GM12878 (cell line): Measurements from ENCODE around the gene NAALADL1. TPM values are rescaled to one million over a fixed set of nuclear protein-coding genes. Genes with fewer than 3 reads are reported as not detected.

Experiments used
- ATAC-seq: fragments of 200-7000 bp; cut with Tn5 transposase; 3 replicates; pipeline ENCODE4 v1.9.1; 2020; ENCODE audit warnings: mild to moderate bottlenecking, moderate library complexity
- BruUV-seq: library from RNA; stranded (reverse); fragments of 400-500 nt; replicated peaks from 2 replicates; lab custom pipeline; 2021; lab: Mats Ljungman, UMichigan
- CTCF ChIA-PET: fragments of 300-600 bp; sonication (Branson Sonifier 250); formaldehyde crosslinking; extraction: SDS; loops from one replicate; lab custom pipeline; 2021; ENCODE audit warnings: inconsistent platforms; lab: Yijun Ruan, JAX
- POLR2A ChIA-PET: fragments of 350-600 bp; formaldehyde crosslinking; extraction: SDS; loops from one replicate; lab custom pipeline; 2021; ENCODE audit warnings: inconsistent platforms; lab: Charles Lee
- RAD21 ChIA-PET: fragments of 300-600 bp; sonication (Branson Sonifier 250); formaldehyde crosslinking; loops from one replicate; lab custom pipeline; 2023; ENCODE audit warnings: antibody characterized with exemption; ENCODE audit not compliant: unreplicated experiment; lab: Charles Lee
- SMC1A ChIA-PET: fragments of 300-600 bp; sonication (Branson Sonifier 250); formaldehyde crosslinking; loops from one replicate; lab custom pipeline; 2023; ENCODE audit not compliant: unreplicated experiment, uncharacterized antibody; lab: Charles Lee
- DNase-seq: peaks from one replicate; pipeline ENCODE4 v3.0.0-alpha.2; 2011; ENCODE audit warnings: low read depth, low spot score
- FAIRE-seq: peaks from 3 replicates; lab custom pipeline; 2011; peaks lifted over from hg19 to GRCh38; lab: Jason Lieb, UNC
- H2AFZ ChIP-seq: 2 replicates; pipeline ENCODE4 v1.6.0; 2011; ENCODE audit warnings: low read depth, low read length, control low read depth; ENCODE audit not compliant: control insufficient read depth
- H3K27ac ChIP-seq: 2 replicates; pipeline ENCODE4 v1.5.1; 2011; ENCODE audit warnings: control low read depth; ENCODE audit not compliant: control insufficient read depth, insufficient read depth
- H3K27me3 ChIP-seq, 2 experiments: replicated peaks in 1 of 2; 2 replicates each; pipeline versions ENCODE4 v1.6.0 to v1.6.1; 2011; ENCODE audit warnings: low read length in 1 of 2; ENCODE audit not compliant: control insufficient read depth in 2 of 2, insufficient read depth in 2 of 2
- H3K36me3 ChIP-seq, 2 experiments: 2 replicates each; pipeline ENCODE4 v1.5.1; 2011; ENCODE audit warnings: low read length in 1 of 2; ENCODE audit not compliant: control insufficient read depth in 2 of 2, insufficient read depth in 2 of 2
- H3K4me1 ChIP-seq: 2 replicates; pipeline ENCODE4 v1.6.1; 2011; ENCODE audit warnings: mild to moderate bottlenecking, low read length, moderate library complexity, mixed read lengths; ENCODE audit not compliant: control insufficient read depth, insufficient read depth
- H3K4me2 ChIP-seq: 2 replicates; pipeline ENCODE4 v1.6.0; 2011; ENCODE audit warnings: control low read depth; ENCODE audit not compliant: control insufficient read depth, insufficient read depth
- H3K4me3 ChIP-seq: fragments of 200-600 bp; sonication (generic); 2 replicates; pipeline ENCODE4 v1.5.1; 2016
- H3K79me2 ChIP-seq: 2 replicates; pipeline ENCODE4 v1.6.0; 2011; ENCODE audit warnings: low read length; ENCODE audit not compliant: control insufficient read depth, insufficient read depth
- H3K9ac ChIP-seq: 2 replicates; pipeline ENCODE4 v1.8.0; 2011; ENCODE audit warnings: low read length, control low read depth, mixed read lengths; ENCODE audit not compliant: control insufficient read depth, insufficient read depth
- H3K9me3 ChIP-seq: replicated peaks from 3 replicates; pipeline ENCODE4 v1.5.1; 2011; ENCODE audit warnings: mild to moderate bottlenecking, low read length; ENCODE audit not compliant: control insufficient read depth, insufficient read depth
- H4K20me1 ChIP-seq: 2 replicates; pipeline ENCODE4 v1.6.0; 2011; ENCODE audit not compliant: control insufficient read depth, insufficient read depth
- BCL11A ChIP-seq: IDR thresholded peaks from 2 replicates; pipeline ENCODE4 v1.6.1; 2011; ENCODE audit warnings: low read depth, low read length
- CEBPB ChIP-seq, 2 experiments: fragments of 150-350 bp in 1 of 2; IDR thresholded peaks; 2 replicates each; pipeline ENCODE4 v1.6.1; 2012 to 2014; ENCODE audit warnings: low read depth in 2 of 2, low read length in 2 of 2, borderline replicate concordance in 1 of 2, inconsistent platforms in 1 of 2
- CHD4 ChIP-seq: fragments of 200-600 bp; sonication (generic); IDR thresholded peaks from 2 replicates; pipeline ENCODE4 v1.6.1; 2016; ENCODE audit warnings: mild to moderate bottlenecking
- EZH2 ChIP-seq: IDR thresholded peaks from 2 replicates; pipeline ENCODE4 v1.6.1; 2012; ENCODE audit warnings: low read depth, mild to moderate bottlenecking, control low read depth, inconsistent platforms, low read length, borderline replicate concordance; ENCODE audit not compliant: control insufficient read depth
- MYC ChIP-seq: IDR thresholded peaks from 2 replicates; pipeline ENCODE4 v1.6.1; 2011; ENCODE audit warnings: mild to moderate bottlenecking, low read length, moderate library complexity, inconsistent platforms; ENCODE audit not compliant: insufficient read depth, insufficient replicate concordance, insufficient read length, severe bottlenecking
- RUNX3 ChIP-seq: IDR thresholded peaks from 2 replicates; pipeline ENCODE4 v1.6.1; 2012; ENCODE audit warnings: low read length, inconsistent platforms
- SMAD5 ChIP-seq: IDR thresholded peaks from 2 replicates; pipeline ENCODE4 v1.6.1; 2016; ENCODE audit warnings: antibody characterized with exemption, low read depth
- WGBS: methylation state at CpG from one replicate; pipeline ENCODE4 v1.1.6; 2016; ENCODE audit warnings: low lambda C conversion rate; ENCODE audit not compliant: insufficient replicate concordance, insufficient coverage; ENCODE audit errors: missing lambda C conversion rate; 5-methylcytosine and 5-hydroxymethylcytosine counted together
- in situ Hi-C: fragments of 300-500 bp; cut with MboI; formaldehyde crosslinking; loops from 9 replicates; pipeline ENCODE4 v1.14.3; 2018; ENCODE audit warnings: mixed read lengths
- intact Hi-C: fragments of 100-400 bp; cut with micrococcal nuclease; formaldehyde crosslinking; loops from one replicate; pipeline ENCODE4 v1.14.2; 2022; ENCODE audit not compliant: unreplicated experiment
- polyA plus RNA-seq, 11 experiments: library from polyadenylated mRNA; depleted of rRNA in 4 of 11; unstranded in 6 of 11; stranded (reverse) in 5 of 11; fragments of >200 nt; fragmentation: Nextera tagmentation in 4 of 11; fragmentation: Illumina TruSeq in 1 of 11; extraction: Ambion mirVana in 4 of 11; extraction: Trizol in 1 of 11; gene quantifications; 1 replicate in 1 of 11; 2 replicates in 10 of 11; pipeline versions ENCODE4 v1.2.1 to v1.2.3, GENCODE V29; 2011 to 2016; ENCODE audit warnings: inconsistent platforms in 2 of 11, missing spikeins in 2 of 11, low read depth in 1 of 11
- total RNA-seq, 4 experiments: library from RNA; depleted of rRNA in 3 of 4; stranded (reverse); fragments of >200 nt in 3 of 4; fragmentation: Illumina TruSeq in 1 of 4; extraction: Trizol in 1 of 4; gene quantifications; 2 replicates each; pipeline versions ENCODE4 v1.2.1 to v1.2.3, GENCODE V29; 2013 to 2021
- TF ChIP-seq, protein P1 (sequence below): IDR thresholded peaks from 2 replicates; pipeline ENCODE4 v1.6.1; 2012; ENCODE audit warnings: low read depth, low read length, improper control_type of control experiment

Gene NAALADL1
- total and polyA plus RNA-seq, 10 of the 15 experiments (the other 5 are each of a cell fraction or from before 2014, with no cell fraction given) = 0.77 to 5.5 (median 1.5) TPM

- TF ChIP-seq MYC (no peak), CHD4 (no peak)
These were observed 44.1 kb upstream of the NAALADL1 start (continued) for GRCh38 chr11:65102142-65103095.

GRCh38 chr11:65100674-65101350 is 42.5 kb upstream of the NAALADL1 start:
- Histone ChIP-seq H3K4me2 (no peak overlapping the region), H3K4me3 (no peak overlapping the region), H3K9ac (no peak overlapping the region), H3K4me1 (peaks cover 4% of the 10 kb centered on the region), H3K27me3 (no peaks in the 10 kb centered on the region), H2AFZ (no peak overlapping the region), H3K36me3 (peaks cover 2 to 11% of the 10 kb centered on the region in 2 experiments; a peak in 3 of 4 replicates), H3K79me2 (peaks cover 9% of the 10 kb centered on the region), H3K9me3 (no peaks in the 10 kb centered on the region)
- BruUV-seq = no TSS peak
- in situ Hi-C loops (no loop called here), intact Hi-C loops (no loop called here)
- FAIRE-seq = no peak
- no peak for ATAC-seq
- 86% methylated on average over 6 of the region's 6 CpGs for WGBS
- no peak for DNase-seq
- ChIA-PET SMC1A (no interaction called here), RAD21 (interaction anchor here (0.6 kb wide), 1 partner anchor 17 kb away, joined by 3 read pairs; the partner anchor contains the start of gene ZNHIT2), POLR2A (interaction anchor here (0.6 to 1.6 kb wide), 3 partner anchors 26 to 156 kb away, joined by 3 to 8 read pairs (median 5); no protein-coding TSS in a partner anchor)
- TF ChIP-seq BCL11A (no peak), SMAD5 (no peak), RUNX3 (no peak), CEBPB (IDR thresholded peaks at IDR 0.05; ENCODE audit: borderline replicate concordance in 1 of 2, low read depth in 2 of 2, low read length in 2 of 2) (no peak), EZH2 (no peak)
- TF ChIP-seq, protein P1, sequence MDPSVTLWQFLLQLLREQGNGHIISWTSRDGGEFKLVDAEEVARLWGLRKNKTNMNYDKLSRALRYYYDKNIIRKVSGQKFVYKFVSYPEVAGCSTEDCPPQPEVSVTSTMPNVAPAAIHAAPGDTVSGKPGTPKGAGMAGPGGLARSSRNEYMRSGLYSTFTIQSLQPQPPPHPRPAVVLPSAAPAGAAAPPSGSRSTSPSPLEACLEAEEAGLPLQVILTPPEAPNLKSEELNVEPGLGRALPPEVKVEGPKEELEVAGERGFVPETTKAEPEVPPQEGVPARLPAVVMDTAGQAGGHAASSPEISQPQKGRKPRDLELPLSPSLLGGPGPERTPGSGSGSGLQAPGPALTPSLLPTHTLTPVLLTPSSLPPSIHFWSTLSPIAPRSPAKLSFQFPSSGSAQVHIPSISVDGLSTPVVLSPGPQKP = no peak
- TF ChIP-seq, all 136 proteins: peak for 0
- Histone ChIP-seq H3K27ac (no peak overlapping the region), H4K20me1 (no peaks in the 10 kb centered on the region)
- CTCF ChIA-PET = interaction anchor here (0.6 to 7.0 kb wide), 12 partner anchors 10 to 322 kb away, joined by 3 to 76 read pairs (median 4); partner anchors contain the start of genes ARL2, CAPN1, TM7SF2 and ZNHIT2
